HEK293T (cell line): ENCODE results near the gene C10orf67.

Experiments used
- CTCF ChIA-PET: fragments of 350-600 bp; formaldehyde crosslinking; extraction: SDS; loops from one replicate; lab custom pipeline; 2021; ENCODE audit warnings: antibody characterized with exemption, inconsistent platforms; lab: Yijun Ruan, JAX
- POLR2A ChIA-PET: fragments of 350-600 bp; formaldehyde crosslinking; extraction: SDS; loops from one replicate; lab custom pipeline; 2020; ENCODE audit warnings: antibody characterized with exemption, inconsistent platforms; lab: Yijun Ruan, JAX
- DNase-seq: peaks from one replicate; pipeline ENCODE4 v3.0.0; 2012; ENCODE audit warnings: mixed read lengths; ENCODE audit errors: extremely low spot score
- ARNT ChIP-seq: fragments of 450-650 bp; IDR thresholded peaks from 2 replicates; pipeline ENCODE4 v1.6.1; 2017; ENCODE audit warnings: mild to moderate bottlenecking
- BHLHE40 ChIP-seq: fragments of 450-650 bp; IDR thresholded peaks from 2 replicates; pipeline ENCODE4 v1.6.1; 2016; ENCODE audit warnings: mild to moderate bottlenecking, moderate library complexity, borderline replicate concordance
- CTBP1 ChIP-seq: fragments of 450-650 bp; IDR thresholded peaks from 2 replicates; pipeline ENCODE4 v1.6.1; 2016; ENCODE audit warnings: borderline replicate concordance
- ELF4 ChIP-seq: fragments of 450-650 bp; IDR thresholded peaks from 2 replicates; pipeline ENCODE4 v1.6.1; 2017; ENCODE audit warnings: antibody characterized with exemption
- FOXA1 ChIP-seq: fragments of 450-650 bp; IDR thresholded peaks from 2 replicates; pipeline ENCODE4 v1.6.1; 2016; ENCODE audit warnings: mild to moderate bottlenecking
- FOXK2 ChIP-seq: fragments of 450-650 bp; IDR thresholded peaks from 2 replicates; pipeline ENCODE4 v1.6.1; 2016; ENCODE audit warnings: mild to moderate bottlenecking
- FOXM1 ChIP-seq: fragments of 450-650 bp; IDR thresholded peaks from 2 replicates; pipeline ENCODE4 v1.6.1; 2017; ENCODE audit warnings: mild to moderate bottlenecking, borderline replicate concordance
- HDGF ChIP-seq: fragments of 450-650 bp; IDR thresholded peaks from 2 replicates; pipeline ENCODE4 v1.6.1; 2017; ENCODE audit warnings: antibody characterized with exemption, borderline replicate concordance
- L3MBTL2 ChIP-seq: fragments of 450-650 bp; conservative IDR thresholded peaks from 2 replicates; pipeline ENCODE4 v1.6.1; 2016; ENCODE audit warnings: mild to moderate bottlenecking
- LEF1 ChIP-seq: fragments of 450-650 bp; IDR thresholded peaks from 2 replicates; pipeline ENCODE4 v1.6.1; 2017; ENCODE audit warnings: mild to moderate bottlenecking, borderline replicate concordance
- NFRKB ChIP-seq: fragments of 450-650 bp; IDR thresholded peaks from 2 replicates; pipeline ENCODE4 v1.6.1; 2016; ENCODE audit warnings: mild to moderate bottlenecking, moderate library complexity
- PKNOX1 ChIP-seq: fragments of 450-650 bp; IDR thresholded peaks from 2 replicates; pipeline ENCODE4 v1.6.1; 2016
- SP1 ChIP-seq: fragments of 450-650 bp; IDR thresholded peaks from 2 replicates; pipeline ENCODE4 v1.6.1; 2017
- SUZ12 ChIP-seq: fragments of 450-650 bp; IDR thresholded peaks from 2 replicates; pipeline ENCODE4 v1.6.1; 2016; ENCODE audit warnings: mild to moderate bottlenecking
- TARDBP ChIP-seq: fragments of 450-650 bp; IDR thresholded peaks from 2 replicates; pipeline ENCODE4 v1.6.1; 2016
- ZNF384 ChIP-seq: fragments of 450-650 bp; IDR thresholded peaks from 2 replicates; pipeline ENCODE4 v1.6.1; 2016

Gene C10orf67

DNA sequence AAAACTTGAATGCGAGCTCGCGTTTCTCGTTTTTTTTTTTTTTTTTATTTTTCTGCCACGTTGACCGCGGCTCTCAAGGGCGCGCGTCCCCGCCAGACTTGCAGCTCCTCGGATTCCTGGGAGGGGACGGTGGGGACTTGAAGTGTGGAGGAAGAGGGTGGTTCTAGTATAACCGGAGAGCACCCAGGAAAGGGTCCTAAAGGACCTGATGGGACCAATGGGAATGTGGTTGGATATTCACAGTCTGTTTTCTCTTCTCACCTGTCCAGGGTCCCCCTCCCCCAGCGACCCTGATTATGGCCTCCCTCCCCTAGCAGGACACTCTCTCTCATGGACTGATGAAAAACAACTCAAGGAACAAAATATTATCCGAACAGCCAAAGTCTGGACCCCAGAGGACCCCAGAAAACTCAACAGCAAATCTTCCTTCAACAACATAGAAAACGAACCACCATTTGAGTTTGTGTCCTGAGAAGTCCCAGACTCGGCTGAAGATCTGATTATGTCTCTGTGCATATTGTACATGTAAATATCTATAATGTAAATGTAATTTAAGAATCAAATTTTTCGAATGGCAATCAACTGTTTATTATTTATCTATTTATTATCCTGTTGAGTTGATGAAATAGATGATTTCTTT is 151.0 kb downstream of the C10orf67 start:
- ChIA-PET POLR2A (no interaction called here), CTCF (interaction anchor here (0.7 to 1.1 kb wide), 4 partner anchors 15 to 1736 kb away, joined by 3 to 6 read pairs (median 3); no protein-coding TSS in a partner anchor)
- no peak for DNase-seq
- TF ChIP-seq CTBP1 (no peak), SP1 (no peak), ZNF384 (no peak), HDGF (no peak), FOXM1 (no peak), ARNT (no peak), ELF4 (no peak), NFRKB (no peak), PKNOX1 (no peak), SUZ12 (no peak), LEF1 (no peak), FOXK2 (no peak), FOXA1 (no peak), L3MBTL2 (no peak), BHLHE40 (no peak), TARDBP (no peak)

GRCh38 chr10:23192712-23193434 is 151.7 kb downstream of the C10orf67 start:
- POLR2A ChIA-PET: no interaction called here
- CTCF ChIA-PET: interaction anchor here (0.7 to 1.1 kb wide), 5 partner anchors 15 to 1736 kb away, joined by 3 to 6 read pairs (median 3); no protein-coding TSS in a partner anchor
- peak; percentile 60 for DNase-seq
- no peak for TF ChIP-seq FOXA1
- peak; percentile 41 for TF ChIP-seq L3MBTL2

DNA sequence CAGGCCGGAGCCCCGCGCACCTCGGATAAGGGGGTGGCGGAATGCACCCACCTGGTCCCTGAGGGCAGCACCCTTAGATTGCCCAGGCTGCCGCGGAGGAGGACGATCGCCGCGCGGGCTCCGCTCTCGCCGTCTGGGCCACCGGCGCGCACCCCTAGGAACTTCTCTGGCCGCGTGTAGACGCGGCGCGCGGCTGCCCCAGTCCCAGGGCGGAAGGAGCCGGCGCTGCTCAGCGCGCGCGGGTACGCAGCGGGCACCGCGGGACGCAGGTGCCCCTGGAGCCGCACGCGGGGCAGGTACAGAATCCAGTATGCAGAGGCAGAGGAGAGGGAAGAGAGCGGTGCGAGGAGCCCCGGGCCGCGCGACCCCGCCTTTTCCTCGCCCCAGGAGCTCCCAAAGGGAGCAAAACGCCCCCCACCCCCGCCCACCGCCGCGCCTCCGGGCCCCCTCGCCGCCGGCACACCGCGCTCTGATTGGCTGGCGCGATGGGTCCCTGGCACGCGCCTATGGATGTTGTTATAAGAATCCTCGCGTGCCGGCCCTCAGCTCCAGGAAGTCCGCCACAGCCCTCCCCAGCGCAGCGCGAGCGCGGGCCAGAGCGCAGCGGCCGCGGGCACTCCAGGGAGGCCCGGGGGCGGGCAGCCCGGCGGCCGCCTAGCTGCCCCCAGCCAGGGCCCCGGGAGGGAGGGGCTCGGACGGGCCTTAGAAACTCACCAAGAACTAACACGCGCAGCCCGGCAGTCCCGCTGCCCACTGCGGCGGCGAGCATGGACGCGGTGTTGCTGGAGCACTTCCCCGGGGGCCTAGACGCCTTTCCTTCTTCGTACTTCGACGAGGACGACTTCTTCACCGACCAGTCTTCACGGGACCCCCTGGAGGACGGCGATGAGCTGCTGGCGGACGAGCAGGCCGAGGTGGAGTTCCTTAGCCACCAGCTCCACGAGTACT is 152.6 kb downstream of the C10orf67 start, which contains the start of gene PTF1A:
Gene PTF1A (plus strand): TSS at position 549 of the 948 bp plus-strand sequence. CDS start 219 bp downstream, at position 768.
- peak; percentile 16 for DNase-seq
- TF ChIP-seq L3MBTL2 (peak; percentile 36; the same call in 1 of the 2 replicates), TARDBP (no peak)
- POLR2A ChIA-PET: no interaction called here
- CTCF ChIA-PET: interaction anchor here (0.8 to 1.1 kb wide), 3 partner anchors 14 to 31 kb away, joined by 3 to 6 read pairs (median 3); no protein-coding TSS in a partner anchor

- POLR2A ChIA-PET: no interaction called here
- TF ChIP-seq FOXA1 (no peak), SUZ12 (no peak), HDGF (no peak), TARDBP (no peak), L3MBTL2 (no peak), PKNOX1 (no peak), CTBP1 (no peak), SP1 (no peak), ARNT (no peak), BHLHE40 (no peak), FOXM1 (no peak), ELF4 (no peak), FOXK2 (no peak), ZNF384 (no peak), LEF1 (no peak), NFRKB (no peak)
- DNase-seq: no peak
- CTCF ChIA-PET: no interaction called here
These were observed 153.5 kb downstream of the C10orf67 start for GRCh38 chr10:23190872-23191763.

- CTCF ChIA-PET: interaction anchor here (0.9 kb wide), 1 partner anchor 104 kb away, joined by 3 read pairs; no protein-coding TSS in a partner anchor
- no peak for DNase-seq
- TF ChIP-seq L3MBTL2: no peak
- no peak for TF ChIP-seq PKNOX1
- TF ChIP-seq SUZ12: no peak
- TF ChIP-seq ZNF384: no peak
- TF ChIP-seq ARNT: no peak
- TF ChIP-seq BHLHE40: no peak
- no peak for TF ChIP-seq FOXA1
- TF ChIP-seq FOXK2: no peak
- TF ChIP-seq SP1: no peak
- TF ChIP-seq HDGF: no peak
- no peak for TF ChIP-seq ELF4
- no peak for TF ChIP-seq TARDBP
- POLR2A ChIA-PET: no interaction called here
These were observed 155.6 kb downstream of the C10orf67 start for GRCh38 chr10:23189024-23189423.
